GM12865 (cell line): Measurements from ENCODE around the gene BRD3OS.

Source experiments
- DNase-seq: peaks from one replicate; pipeline ENCODE4 v3.0.0; 2010; ENCODE audit warnings: low read depth
- H3K4me3 ChIP-seq: 2 replicates; pipeline ENCODE4 v1.5.1; 2011; ENCODE audit warnings: mild to moderate bottlenecking, low read depth, low read length, control low read depth
- CTCF ChIP-seq: IDR thresholded peaks from 2 replicates; pipeline ENCODE4 v1.5.1; 2011; ENCODE audit warnings: low read length, control low read depth, low read depth, inconsistent platforms; ENCODE audit not compliant: insufficient read depth; ENCODE audit errors: missing control alignments

Gene BRD3OS

DNA sequence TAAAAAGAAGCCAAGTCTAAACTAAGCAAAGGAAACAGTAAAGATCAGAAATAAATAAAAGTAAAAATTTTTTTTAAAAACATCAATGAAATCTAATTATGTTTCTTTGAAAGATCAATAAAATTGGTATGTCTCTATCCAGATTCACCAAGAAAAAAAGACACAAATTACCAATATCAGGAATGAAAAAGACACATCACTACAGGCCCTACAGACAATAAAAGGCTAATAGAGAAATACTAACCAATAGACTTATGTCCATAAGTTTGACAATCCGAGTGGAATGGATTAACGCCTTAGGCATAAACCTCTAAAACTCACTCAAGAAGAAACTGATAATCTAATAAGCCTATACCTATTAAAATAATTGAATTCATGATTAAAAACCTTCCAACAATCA, 12.4 kb downstream of the BRD3OS start:
- no peak for TF ChIP-seq CTCF
- no peak for DNase-seq
- no peak overlapping the region for H3K4me3 ChIP-seq

DNA sequence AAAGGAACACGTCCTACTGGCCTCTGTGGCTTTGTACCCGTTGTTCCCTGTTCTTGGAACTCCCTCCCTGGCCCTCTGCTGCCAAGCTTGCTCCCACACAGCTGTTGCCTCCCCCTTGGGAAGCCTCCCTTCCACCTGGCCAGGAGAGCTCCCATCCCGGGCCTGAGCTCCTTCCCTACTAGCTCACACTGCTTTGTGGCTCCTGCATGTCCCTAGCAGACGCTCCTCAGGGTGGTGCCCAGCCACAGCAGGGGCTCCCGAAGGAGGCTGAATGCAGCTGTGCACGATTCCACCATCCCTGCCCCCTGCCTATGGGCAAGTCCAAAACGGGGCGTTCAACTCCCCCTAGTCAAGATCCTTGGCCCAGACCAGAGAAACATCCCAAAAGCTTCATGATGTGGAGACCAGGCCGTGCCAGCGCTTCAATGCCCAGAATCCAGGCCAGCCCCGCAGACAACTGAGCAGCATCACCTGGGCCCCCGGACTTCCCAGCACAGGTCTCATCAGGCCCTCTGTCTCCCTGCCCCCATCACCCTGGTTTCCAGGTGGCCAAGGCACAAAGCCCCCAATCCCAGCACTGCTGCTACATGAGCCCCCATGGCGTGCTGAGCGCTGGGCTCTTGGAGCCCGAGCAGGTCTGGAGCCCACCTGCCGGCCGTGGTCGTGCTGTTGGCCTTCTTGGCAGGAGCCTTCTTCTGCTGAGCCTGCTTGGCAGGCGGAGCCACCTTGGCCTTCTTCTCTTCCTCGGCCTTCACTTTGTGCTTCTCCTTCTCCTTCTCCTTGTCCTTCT, 14.3 kb downstream of the BRD3OS start:
- H3K4me3 ChIP-seq: no peak overlapping the region
- no peak for TF ChIP-seq CTCF
- DNase-seq: no peak

GRCh38 chr9:134040176-134040565, 14.9 kb downstream of the BRD3OS start:
- no peak for DNase-seq
- no peak overlapping the region for H3K4me3 ChIP-seq
- no peak for TF ChIP-seq CTCF

DNA sequence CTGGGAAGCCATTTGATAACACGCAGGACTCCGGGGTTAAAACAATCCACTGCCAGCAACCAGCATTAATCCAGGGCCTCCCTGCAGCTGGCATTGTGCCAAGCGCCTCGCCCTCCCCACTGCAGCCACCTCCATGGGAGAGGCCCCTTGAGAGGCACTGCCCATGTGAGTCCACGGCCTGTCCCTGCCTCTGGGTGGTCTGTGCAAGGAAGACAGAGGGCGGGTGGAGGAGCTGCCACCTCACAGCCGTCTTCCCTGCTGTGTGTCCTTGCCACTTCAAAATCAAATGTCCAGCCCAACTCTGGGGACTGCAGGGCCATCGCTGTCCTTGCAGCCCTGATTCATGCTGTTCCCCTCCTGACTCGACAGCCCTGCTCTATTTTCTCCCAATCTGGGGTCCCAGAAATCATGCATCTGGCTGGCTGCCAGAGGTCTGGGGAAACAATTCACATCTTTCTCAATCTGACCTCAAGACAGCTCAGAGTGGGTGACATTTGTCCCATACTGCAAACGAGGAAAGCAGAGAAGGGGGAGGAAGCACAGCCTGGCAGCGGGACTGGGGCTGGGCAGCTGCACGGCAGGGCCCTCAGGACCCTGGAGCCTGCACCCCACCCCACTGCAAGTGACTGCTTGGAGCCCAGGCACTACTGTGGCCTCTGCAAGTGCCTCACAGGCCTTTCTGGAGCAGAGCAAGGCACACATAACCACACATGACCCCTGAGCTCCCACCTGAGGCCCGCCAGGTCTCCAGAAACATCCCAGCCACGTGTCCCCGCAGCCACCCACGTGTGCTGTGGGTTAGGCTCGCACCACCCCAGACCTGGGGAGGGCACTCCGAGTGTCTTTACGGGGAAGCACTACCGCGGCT, 15.7 kb downstream of the BRD3OS start:
- H3K4me3 ChIP-seq: no peak overlapping the region
- DNase-seq: no peak
- TF ChIP-seq CTCF: no peak

- DNase-seq: no peak
- H3K4me3 ChIP-seq: no peak overlapping the region
- TF ChIP-seq CTCF: no peak
These were observed 16.3 kb downstream of the BRD3OS start for GRCh38 chr9:134041649-134041962.

DNA sequence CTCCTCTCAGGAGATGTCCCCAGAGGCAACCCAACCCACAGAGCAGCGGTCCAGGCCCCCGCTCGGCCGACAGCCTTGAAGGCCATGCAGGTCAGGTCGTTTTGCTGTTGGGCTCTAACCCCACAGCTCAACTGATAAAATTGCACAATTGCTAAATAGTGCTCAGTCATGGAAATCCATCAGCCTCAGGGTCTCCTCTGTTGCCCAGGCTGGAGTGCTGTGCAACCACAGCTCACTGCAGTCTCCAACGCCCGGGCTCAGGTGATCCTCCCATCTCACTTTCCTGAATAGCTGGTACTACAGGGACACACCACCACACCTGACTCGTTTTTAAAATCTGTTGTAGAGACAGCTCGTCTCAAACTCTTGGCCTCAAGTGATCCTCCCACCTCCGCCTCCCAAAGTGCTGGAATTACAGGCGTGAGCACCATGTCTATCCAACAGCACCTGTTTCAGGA, 18.3 kb downstream of the BRD3OS start:
- no peak for TF ChIP-seq CTCF
- no peak for DNase-seq
- no peak overlapping the region for H3K4me3 ChIP-seq
